SK-N-SH treated with all-trans-retinoic acid at 6 μM for 48 hours (cell line): ENCODE data around the gene MCCC2.
"Not testable (repeated sequence)": the region's sequence is repeated elsewhere in the genome, so short reads cannot be mapped to it uniquely, and the experiment has no call there.

Source experiments
- CSDC2 ChIP-seq: fragments of 250-450 bp; sonication (Bioruptor Pico); IDR thresholded peaks from 2 replicates; pipeline ENCODE4 v1.5.0; 2020; ENCODE audit warnings: mild to moderate bottlenecking, moderate library complexity
- OSR1 ChIP-seq: fragments of 250-450 bp; sonication (Bioruptor Pico); IDR thresholded peaks from 2 replicates; pipeline ENCODE4 v1.8.0; 2022; ENCODE audit warnings: moderate library complexity, mild to moderate bottlenecking, inconsistent platforms
- PPARA ChIP-seq: fragments of 250-450 bp; sonication (Bioruptor Pico); IDR thresholded peaks from 2 replicates; pipeline ENCODE4 v1.5.0; 2020; ENCODE audit warnings: mild to moderate bottlenecking, borderline replicate concordance
- RARB ChIP-seq: fragments of 250-450 bp; sonication (Bioruptor Pico); IDR thresholded peaks from 2 replicates; pipeline ENCODE4 v1.8.0; 2021; ENCODE audit warnings: mild to moderate bottlenecking, moderate library complexity
- SNAI2 ChIP-seq: fragments of 250-450 bp; sonication (Bioruptor Pico); IDR thresholded peaks from 2 replicates; pipeline ENCODE4 v1.5.0; 2020; ENCODE audit warnings: mild to moderate bottlenecking, moderate library complexity
- ZC3H10 ChIP-seq: fragments of 250-450 bp; sonication (Bioruptor Pico); IDR thresholded peaks from 2 replicates; pipeline ENCODE4 v1.5.1; 2021; ENCODE audit warnings: mild to moderate bottlenecking, moderate library complexity
- ZFP3 ChIP-seq: fragments of 250-450 bp; sonication (Bioruptor Pico); IDR thresholded peaks from 2 replicates; pipeline ENCODE4 v1.5.0; 2020; ENCODE audit warnings: mild to moderate bottlenecking, moderate library complexity
- ZFP30 ChIP-seq: fragments of 450-650 bp; formaldehyde crosslinking; IDR thresholded peaks from 2 replicates; pipeline ENCODE4 v1.5.0; 2022; ENCODE audit warnings: mild to moderate bottlenecking, moderate library complexity
- ZNF565 ChIP-seq: fragments of 450-650 bp; formaldehyde crosslinking; conservative IDR thresholded peaks from 2 replicates; pipeline ENCODE4 v1.5.0; 2020; ENCODE audit warnings: low read depth, mild to moderate bottlenecking, moderate library complexity
- ZNF8 ChIP-seq: fragments of 450-650 bp; formaldehyde crosslinking; IDR thresholded peaks from 2 replicates; pipeline ENCODE4 v1.5.0; 2020; ENCODE audit warnings: mild to moderate bottlenecking, moderate library complexity
- TF ChIP-seq, protein P1 (sequence below): fragments of 250-450 bp; sonication (Bioruptor Pico); IDR thresholded peaks from 2 replicates; pipeline ENCODE4 v1.8.0; 2020; ENCODE audit warnings: mild to moderate bottlenecking, moderate library complexity, borderline replicate concordance
- TF ChIP-seq, protein P2 (sequence below): fragments of 250-450 bp; sonication (Bioruptor Pico); IDR thresholded peaks from 2 replicates; pipeline ENCODE4 v1.5.1; 2020; ENCODE audit warnings: low read depth, mild to moderate bottlenecking, moderate library complexity
- TF ChIP-seq, protein P3 (sequence below): fragments of 250-450 bp; sonication (Bioruptor Pico); IDR thresholded peaks from 2 replicates; pipeline ENCODE4 v1.5.0; 2020; ENCODE audit warnings: mild to moderate bottlenecking, moderate library complexity

DNA sequence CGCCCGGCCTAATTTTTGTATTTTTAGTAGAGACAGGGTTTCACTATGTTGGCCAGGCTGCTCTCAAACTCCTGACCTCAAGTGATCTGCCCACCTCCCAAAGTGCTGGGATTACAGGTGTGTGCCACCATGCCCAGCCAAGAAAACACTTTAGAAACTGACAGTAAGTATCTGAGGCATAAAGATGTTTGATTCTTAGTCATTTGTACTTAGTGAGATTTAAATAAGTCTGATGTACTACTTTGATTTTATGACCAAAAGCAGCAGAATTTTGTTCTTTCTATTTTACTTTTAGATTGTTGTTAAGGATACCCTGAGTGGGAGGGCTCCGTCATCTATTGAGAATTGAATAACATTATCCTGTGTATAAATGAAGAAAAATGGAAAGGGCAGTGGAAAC is 63.8 kb downstream of the MCCC2 start:
- not testable (repeated sequence) for TF ChIP-seq CSDC2 (CRISPR knock-in tag); ZFP3; ZNF565; RARB; OSR1 (CRISPR knock-in tag); ZNF8; ZC3H10 (CRISPR knock-in tag); ZFP30 (CRISPR knock-in tag); SNAI2; PPARA (CRISPR knock-in tag)
- TF ChIP-seq, protein P1, sequence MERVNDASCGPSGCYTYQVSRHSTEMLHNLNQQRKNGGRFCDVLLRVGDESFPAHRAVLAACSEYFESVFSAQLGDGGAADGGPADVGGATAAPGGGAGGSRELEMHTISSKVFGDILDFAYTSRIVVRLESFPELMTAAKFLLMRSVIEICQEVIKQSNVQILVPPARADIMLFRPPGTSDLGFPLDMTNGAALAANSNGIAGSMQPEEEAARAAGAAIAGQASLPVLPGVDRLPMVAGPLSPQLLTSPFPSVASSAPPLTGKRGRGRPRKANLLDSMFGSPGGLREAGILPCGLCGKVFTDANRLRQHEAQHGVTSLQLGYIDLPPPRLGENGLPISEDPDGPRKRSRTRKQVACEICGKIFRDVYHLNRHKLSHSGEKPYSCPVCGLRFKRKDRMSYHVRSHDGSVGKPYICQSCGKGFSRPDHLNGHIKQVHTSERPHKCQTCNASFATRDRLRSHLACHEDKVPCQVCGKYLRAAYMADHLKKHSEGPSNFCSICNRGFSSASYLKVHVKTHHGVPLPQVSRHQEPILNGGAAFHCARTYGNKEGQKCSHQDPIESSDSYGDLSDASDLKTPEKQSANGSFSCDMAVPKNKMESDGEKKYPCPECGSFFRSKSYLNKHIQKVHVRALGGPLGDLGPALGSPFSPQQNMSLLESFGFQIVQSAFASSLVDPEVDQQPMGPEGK = not testable (repeated sequence)
- TF ChIP-seq, protein P2, sequence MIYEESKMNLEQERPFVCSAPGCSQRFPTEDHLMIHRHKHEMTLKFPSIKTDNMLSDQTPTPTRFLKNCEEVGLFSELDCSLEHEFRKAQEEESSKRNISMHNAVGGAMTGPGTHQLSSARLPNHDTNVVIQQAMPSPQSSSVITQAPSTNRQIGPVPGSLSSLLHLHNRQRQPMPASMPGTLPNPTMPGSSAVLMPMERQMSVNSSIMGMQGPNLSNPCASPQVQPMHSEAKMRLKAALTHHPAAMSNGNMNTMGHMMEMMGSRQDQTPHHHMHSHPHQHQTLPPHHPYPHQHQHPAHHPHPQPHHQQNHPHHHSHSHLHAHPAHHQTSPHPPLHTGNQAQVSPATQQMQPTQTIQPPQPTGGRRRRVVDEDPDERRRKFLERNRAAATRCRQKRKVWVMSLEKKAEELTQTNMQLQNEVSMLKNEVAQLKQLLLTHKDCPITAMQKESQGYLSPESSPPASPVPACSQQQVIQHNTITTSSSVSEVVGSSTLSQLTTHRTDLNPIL (CRISPR knock-in tag) = not testable (repeated sequence)
- TF ChIP-seq, protein P3, sequence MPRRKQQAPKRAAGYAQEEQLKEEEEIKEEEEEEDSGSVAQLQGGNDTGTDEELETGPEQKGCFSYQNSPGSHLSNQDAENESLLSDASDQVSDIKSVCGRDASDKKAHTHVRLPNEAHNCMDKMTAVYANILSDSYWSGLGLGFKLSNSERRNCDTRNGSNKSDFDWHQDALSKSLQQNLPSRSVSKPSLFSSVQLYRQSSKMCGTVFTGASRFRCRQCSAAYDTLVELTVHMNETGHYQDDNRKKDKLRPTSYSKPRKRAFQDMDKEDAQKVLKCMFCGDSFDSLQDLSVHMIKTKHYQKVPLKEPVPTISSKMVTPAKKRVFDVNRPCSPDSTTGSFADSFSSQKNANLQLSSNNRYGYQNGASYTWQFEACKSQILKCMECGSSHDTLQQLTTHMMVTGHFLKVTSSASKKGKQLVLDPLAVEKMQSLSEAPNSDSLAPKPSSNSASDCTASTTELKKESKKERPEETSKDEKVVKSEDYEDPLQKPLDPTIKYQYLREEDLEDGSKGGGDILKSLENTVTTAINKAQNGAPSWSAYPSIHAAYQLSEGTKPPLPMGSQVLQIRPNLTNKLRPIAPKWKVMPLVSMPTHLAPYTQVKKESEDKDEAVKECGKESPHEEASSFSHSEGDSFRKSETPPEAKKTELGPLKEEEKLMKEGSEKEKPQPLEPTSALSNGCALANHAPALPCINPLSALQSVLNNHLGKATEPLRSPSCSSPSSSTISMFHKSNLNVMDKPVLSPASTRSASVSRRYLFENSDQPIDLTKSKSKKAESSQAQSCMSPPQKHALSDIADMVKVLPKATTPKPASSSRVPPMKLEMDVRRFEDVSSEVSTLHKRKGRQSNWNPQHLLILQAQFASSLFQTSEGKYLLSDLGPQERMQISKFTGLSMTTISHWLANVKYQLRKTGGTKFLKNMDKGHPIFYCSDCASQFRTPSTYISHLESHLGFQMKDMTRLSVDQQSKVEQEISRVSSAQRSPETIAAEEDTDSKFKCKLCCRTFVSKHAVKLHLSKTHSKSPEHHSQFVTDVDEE (CRISPR knock-in tag) = not testable (repeated sequence)
